ENCODE results near the gene TPT1. TPM values are rescaled to one million over a fixed set of nuclear protein-coding genes. Genes with fewer than 3 reads are reported as not detected.

TPT1 gene
- total and polyA plus RNA-seq, 2 of the 13 experiments (the other 11 are each of a cell fraction or from before 2014, with no cell fraction given) = 2,953 to 3,594 TPM

DNA sequence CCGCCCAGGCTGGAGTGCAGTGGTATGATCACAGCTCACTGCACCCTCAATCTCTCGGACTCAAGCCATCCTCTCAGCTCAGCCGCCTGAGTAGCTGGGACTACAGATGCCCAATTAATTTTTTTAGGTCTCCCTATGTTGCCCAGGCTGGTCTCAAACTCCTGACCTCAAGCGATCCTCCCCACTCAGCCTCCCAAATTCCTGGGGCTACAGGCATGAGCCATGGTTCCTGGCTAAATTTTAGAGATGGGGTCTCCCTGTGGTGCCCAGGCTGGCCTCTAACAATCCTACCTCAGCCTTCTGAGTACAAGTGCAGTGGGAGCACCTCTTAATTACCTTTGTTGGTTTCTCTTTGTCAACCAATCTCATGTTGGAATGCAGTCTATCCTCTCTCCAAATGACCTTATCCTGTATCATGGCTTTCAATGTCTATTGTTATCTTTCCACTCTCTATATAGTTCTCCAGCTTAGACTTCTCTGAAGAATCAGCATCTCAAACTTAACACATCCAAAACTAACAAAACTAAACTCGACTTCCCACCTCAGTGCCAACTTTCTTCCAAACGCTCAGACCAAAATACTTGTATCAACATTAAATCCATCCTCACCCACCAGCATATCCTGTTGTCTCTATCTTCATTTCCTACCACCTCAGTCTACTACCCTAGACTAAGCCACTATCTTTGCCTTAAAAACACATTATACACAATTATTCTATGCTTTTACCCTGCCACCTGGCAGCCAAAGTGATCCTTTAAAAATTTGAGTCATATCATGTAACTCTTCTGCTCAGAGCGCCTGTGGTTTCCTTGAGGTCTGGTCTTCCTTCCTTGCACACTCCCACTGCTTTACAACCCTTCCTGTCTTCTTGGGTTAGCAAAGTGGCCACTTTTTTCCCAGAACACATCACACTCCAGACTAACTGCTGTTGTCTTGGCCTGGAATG lies 6.7 kb downstream of the TPT1 start (continued):
- TF ChIP-seq GABPA (IDR thresholded peaks at IDR 0.05; ENCODE audit: low read depth, low read length) (no peak), GABPA (CRISPR knock-in tag; IDR thresholded peaks at IDR 0.05; ENCODE audit: low read depth) (0 out of 2 replicates have a peak, but pooled peaks have one; percentile 4), SIX4 (CRISPR knock-in tag; IDR thresholded peaks at IDR 0.05) (no peak), POLR2G (IDR thresholded peaks at IDR 0.05; ENCODE audit: low read depth, low read length) (peak; percentile 17), JARID2 (CRISPR knock-in tag; IDR thresholded peaks at IDR 0.05; ENCODE audit: insufficient replicate concordance) (no peak), ZNF574 (CRISPR knock-in tag; IDR thresholded peaks at IDR 0.05) (no peak), MBD4 (IDR thresholded peaks at IDR 0.05; ENCODE audit: borderline replicate concordance, low read length) (0 out of 2 replicates have a peak, but pooled peaks have one; percentile 1), ZNF292 (CRISPR knock-in tag; IDR thresholded peaks at IDR 0.05; ENCODE audit: borderline replicate concordance, low read depth) (no peak), NBN (conservative IDR thresholded peaks at IDR 0.05) (no peak), POLR2AphosphoS5 (IDR thresholded peaks at IDR 0.05; ENCODE audit: low read depth, low read length) (peak; percentile 41; the same call in 1 of the 2 replicates), ZNF3 (CRISPR knock-in tag; IDR thresholded peaks at IDR 0.05) (no peak), ZNF615 (CRISPR knock-in tag; IDR thresholded peaks at IDR 0.05; ENCODE audit: borderline replicate concordance) (no peak), RBM22 (optimal IDR thresholded peaks at IDR 0.05; ENCODE audit: low read length) (peak; percentile 69), USF2 (IDR thresholded peaks at IDR 0.05; ENCODE audit: low read depth, low read length) (no peak), USF2 (CRISPR knock-in tag; IDR thresholded peaks at IDR 0.05; ENCODE audit: borderline replicate concordance) (no peak), ZNF44 (CRISPR knock-in tag; IDR thresholded peaks at IDR 0.05) (no peak), PRDM15 (CRISPR knock-in tag; IDR thresholded peaks at IDR 0.05) (no peak), PAX8 (CRISPR knock-in tag; IDR thresholded peaks at IDR 0.05; ENCODE audit: borderline replicate concordance) (no peak)
- TF ChIP-seq, protein P1, sequence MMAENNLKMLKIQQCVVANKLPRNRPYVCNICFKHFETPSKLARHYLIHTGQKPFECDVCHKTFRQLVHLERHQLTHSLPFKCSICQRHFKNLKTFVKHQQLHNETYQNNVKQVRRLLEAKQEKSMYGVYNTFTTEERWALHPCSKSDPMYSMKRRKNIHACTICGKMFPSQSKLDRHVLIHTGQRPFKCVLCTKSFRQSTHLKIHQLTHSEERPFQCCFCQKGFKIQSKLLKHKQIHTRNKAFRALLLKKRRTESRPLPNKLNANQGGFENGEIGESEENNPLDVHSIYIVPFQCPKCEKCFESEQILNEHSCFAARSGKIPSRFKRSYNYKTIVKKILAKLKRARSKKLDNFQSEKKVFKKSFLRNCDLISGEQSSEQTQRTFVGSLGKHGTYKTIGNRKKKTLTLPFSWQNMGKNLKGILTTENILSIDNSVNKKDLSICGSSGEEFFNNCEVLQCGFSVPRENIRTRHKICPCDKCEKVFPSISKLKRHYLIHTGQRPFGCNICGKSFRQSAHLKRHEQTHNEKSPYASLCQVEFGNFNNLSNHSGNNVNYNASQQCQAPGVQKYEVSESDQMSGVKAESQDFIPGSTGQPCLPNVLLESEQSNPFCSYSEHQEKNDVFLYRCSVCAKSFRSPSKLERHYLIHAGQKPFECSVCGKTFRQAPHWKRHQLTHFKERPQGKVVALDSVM (CRISPR knock-in tag; IDR thresholded peaks at IDR 0.05) = peak; percentile 57; the same call in 1 of the 2 replicates

All from HepG2 (cell line).